Thoracic aorta (tissue), 2 donors: Measurements from ENCODE around the gene CCDC97. TPM values are rescaled to one million over a fixed set of nuclear protein-coding genes. Genes with fewer than 3 reads are reported as not detected.

ENCODE experiments used
- ATAC-seq: fragments of 150-250 bp; one replicate; pipeline ENCODE4 v1.8.0; 2017; ENCODE audit warnings: low read depth; ENCODE audit not compliant: insufficient number of reproducible peaks, low FRiP score
- DNase-seq: peaks from one replicate; pipeline ENCODE4 v3.0.0-alpha.2; 2020; ENCODE audit warnings: low spot score
- H3K27ac ChIP-seq, 2 donors: fragments of 200-600 bp; sonication (generic); 1 replicate in 1 of 2; 2 replicates in 1 of 2; pipeline ENCODE4 v1.5.1; 2016; ENCODE audit warnings: mild to moderate bottlenecking in 2 of 2, moderate library complexity in 2 of 2
- H3K27me3 ChIP-seq: fragments of 200-600 bp; sonication (generic); replicated peaks from 2 replicates; pipeline ENCODE4 v1.6.0; 2016; ENCODE audit warnings: mild to moderate bottlenecking; ENCODE audit not compliant: insufficient read depth
- H3K36me3 ChIP-seq: fragments of 200-600 bp; sonication (generic); one replicate; pipeline ENCODE4 v1.5.1; 2016
- H3K4me1 ChIP-seq, 2 donors: fragments of 200-600 bp; sonication (generic); 1 replicate in 1 of 2; 2 replicates in 1 of 2; pipeline versions ENCODE4 v1.5.1 to v1.6.0; 2016; ENCODE audit warnings: low read depth in 2 of 2, mild to moderate bottlenecking in 1 of 2; ENCODE audit not compliant: control insufficient read depth in 1 of 2
- H3K4me3 ChIP-seq: fragments of 200-600 bp; sonication (generic); 2 replicates; pipeline ENCODE4 v1.5.1; 2016; ENCODE audit warnings: mild to moderate bottlenecking
- H3K9me3 ChIP-seq: fragments of 200-600 bp; sonication (generic); 2 replicates; pipeline ENCODE4 v1.5.1; 2016
- total RNA-seq, 2 donors: library from RNA; depleted of rRNA; stranded (reverse); fragments of >200 nt; gene quantifications; one replicate each; pipeline versions ENCODE4 v1.1.0 to v1.2.3, GENCODE V29; 2016
- TF ChIP-seq, protein P1 (sequence below): fragments of 200-600 bp; sonication (generic); IDR thresholded peaks from one replicate; pipeline ENCODE4 v1.5.1; 2019; ENCODE audit warnings: antibody characterized with exemption

CCDC97 gene
- total RNA-seq, 2 donors from 2014 or later, result 15.2 to 22.4 TPM

DNA sequence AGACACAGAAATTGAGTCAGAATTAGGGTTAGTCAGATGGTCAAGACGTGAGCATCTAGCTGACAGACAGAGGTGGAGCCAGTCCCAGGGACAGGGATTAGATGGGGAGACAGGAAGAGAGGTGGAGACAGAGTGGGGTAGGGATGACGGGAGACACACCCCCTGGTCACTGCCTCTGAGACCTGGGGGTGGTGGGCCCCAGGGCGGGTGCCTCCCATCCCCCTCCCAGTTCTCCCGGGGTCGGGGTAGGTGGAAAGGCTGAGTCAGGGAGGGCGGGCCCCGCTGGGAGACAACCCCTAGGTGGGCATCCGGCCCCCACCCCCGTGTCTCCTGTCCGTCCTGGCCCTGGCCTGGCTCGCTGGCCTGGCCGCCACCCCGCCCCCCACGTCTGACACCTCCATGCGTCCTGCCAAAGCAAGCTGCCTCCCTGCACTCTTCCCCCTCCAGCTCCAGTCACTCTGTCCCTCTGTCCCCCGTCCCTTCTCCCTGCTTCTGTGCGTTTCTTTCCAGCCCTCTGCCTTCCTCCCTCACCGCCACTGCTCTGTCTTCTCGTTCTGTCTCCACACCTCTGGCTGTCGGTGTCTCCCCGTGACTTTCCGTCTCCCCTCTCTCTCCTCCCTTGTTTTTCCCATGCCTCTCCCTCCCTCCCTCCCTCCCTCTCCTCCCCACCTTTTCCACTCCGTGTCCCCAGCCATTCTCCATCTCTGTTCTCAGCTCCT lies 15.1 kb downstream of the CCDC97 start:
- TF ChIP-seq, protein P1, sequence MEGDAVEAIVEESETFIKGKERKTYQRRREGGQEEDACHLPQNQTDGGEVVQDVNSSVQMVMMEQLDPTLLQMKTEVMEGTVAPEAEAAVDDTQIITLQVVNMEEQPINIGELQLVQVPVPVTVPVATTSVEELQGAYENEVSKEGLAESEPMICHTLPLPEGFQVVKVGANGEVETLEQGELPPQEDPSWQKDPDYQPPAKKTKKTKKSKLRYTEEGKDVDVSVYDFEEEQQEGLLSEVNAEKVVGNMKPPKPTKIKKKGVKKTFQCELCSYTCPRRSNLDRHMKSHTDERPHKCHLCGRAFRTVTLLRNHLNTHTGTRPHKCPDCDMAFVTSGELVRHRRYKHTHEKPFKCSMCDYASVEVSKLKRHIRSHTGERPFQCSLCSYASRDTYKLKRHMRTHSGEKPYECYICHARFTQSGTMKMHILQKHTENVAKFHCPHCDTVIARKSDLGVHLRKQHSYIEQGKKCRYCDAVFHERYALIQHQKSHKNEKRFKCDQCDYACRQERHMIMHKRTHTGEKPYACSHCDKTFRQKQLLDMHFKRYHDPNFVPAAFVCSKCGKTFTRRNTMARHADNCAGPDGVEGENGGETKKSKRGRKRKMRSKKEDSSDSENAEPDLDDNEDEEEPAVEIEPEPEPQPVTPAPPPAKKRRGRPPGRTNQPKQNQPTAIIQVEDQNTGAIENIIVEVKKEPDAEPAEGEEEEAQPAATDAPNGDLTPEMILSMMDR, result no peak
- Histone ChIP-seq H3K27ac (peak overlapping the region; percentile 96 to 99), H3K36me3 (peaks cover 16% of the 10 kb centered on the region), H3K9me3 (no peaks in the 10 kb centered on the region), H3K27me3 (no peaks in the 10 kb centered on the region), H3K4me1 (peaks cover 41 to 59% of the 10 kb centered on the region in 2 donors), H3K4me3 (peak overlapping the region; percentile 57)
- ATAC-seq (no peak), DNase-seq (peak; percentile 66)

GRCh38 chr19:41325640-41325946 lies 15.6 kb downstream of the CCDC97 start:
- ATAC-seq (no peak), DNase-seq (no peak)
- peak overlapping the region; percentile 57 for H3K4me3 ChIP-seq
- H3K27me3 ChIP-seq, result no peaks in the 10 kb centered on the region
- TF ChIP-seq, protein P1, result no peak
- H3K27ac ChIP-seq, result peak overlapping the region; percentile 96 to 99
- H3K4me1 ChIP-seq, result peaks cover 41 to 59% of the 10 kb centered on the region in 2 donors
- no peaks in the 10 kb centered on the region for H3K9me3 ChIP-seq
- H3K36me3 ChIP-seq, result peaks cover 13% of the 10 kb centered on the region

GRCh38 chr19:41325947-41326706 lies 16.2 kb downstream of the CCDC97 start:
- ATAC-seq, result no peak

GRCh38 chr19:41327076-41327575 lies 17.2 kb downstream of the CCDC97 start:
- peaks cover 16% of the 10 kb centered on the region for H3K36me3 ChIP-seq
- peak overlapping the region; percentile 46 for H3K4me3 ChIP-seq
- H3K27ac ChIP-seq, result peak overlapping the region; percentile 96 to 99
- no peaks in the 10 kb centered on the region for H3K9me3 ChIP-seq
- H3K27me3 ChIP-seq, result no peaks in the 10 kb centered on the region
- DNase-seq (no peak), ATAC-seq (no peak)
- peaks cover 40 to 52% of the 10 kb centered on the region in 2 donors for H3K4me1 ChIP-seq
- TF ChIP-seq, protein P1, result no peak

More at GRCh38 chr19:41325947-41326706, 16.2 kb downstream of the CCDC97 start:
- TF ChIP-seq, protein P1, result no peak
- Histone ChIP-seq H3K4me3 (peak overlapping the region; percentile 57), H3K36me3 (peaks cover 9% of the 10 kb centered on the region), H3K4me1 (peaks cover 41 to 59% of the 10 kb centered on the region in 2 donors), H3K27ac (peak overlapping the region; percentile 96 to 99), H3K9me3 (no peaks in the 10 kb centered on the region), H3K27me3 (no peaks in the 10 kb centered on the region)
- no peak for DNase-seq

DNA sequence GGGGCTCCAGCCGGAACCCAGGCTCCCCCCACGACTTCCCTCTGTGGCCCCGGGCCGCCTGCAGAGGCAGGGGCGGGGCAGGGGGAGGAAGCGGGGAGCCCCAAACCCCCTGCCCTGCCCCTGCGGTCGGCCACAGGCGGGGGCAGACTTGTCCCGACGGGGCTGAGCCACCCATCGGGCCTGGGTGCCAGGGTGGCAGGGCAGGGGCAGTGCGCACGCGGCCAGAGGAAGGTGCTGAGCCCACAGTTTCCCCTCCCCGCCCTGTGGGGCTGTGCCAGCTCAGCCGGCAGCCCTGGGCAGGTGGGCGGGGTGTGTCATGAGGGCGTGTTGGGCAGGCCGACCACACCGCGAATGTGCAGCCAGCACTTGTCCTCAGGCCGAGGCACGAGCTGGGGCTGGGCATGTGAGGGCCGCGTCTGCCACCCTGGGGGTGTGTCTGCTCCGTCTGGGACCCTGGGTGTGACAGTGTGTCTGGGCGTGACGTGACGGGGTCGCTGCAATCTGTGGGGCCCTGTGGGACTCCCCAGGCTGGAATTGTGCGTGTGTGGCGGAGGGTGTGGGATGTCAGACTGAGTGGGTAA lies 17.7 kb downstream of the CCDC97 start:
- Histone ChIP-seq H3K9me3 (no peaks in the 10 kb centered on the region), H3K27ac (peak overlapping the region; percentile 96 to 99), H3K4me1 (peaks cover 35 to 47% of the 10 kb centered on the region in 2 donors), H3K27me3 (no peaks in the 10 kb centered on the region), H3K4me3 (peak overlapping the region; percentile 46), H3K36me3 (peaks cover 18% of the 10 kb centered on the region)
- no peak for DNase-seq
- TF ChIP-seq, protein P1, result no peak
- ATAC-seq, result no peak
